GM12878 (cell line): ENCODE results near the gene TTC39B.

ENCODE experiments used
- ESRRA ChIP-seq: IDR thresholded peaks from 2 replicates; pipeline ENCODE4 v1.6.1; 2012; ENCODE audit warnings: mild to moderate bottlenecking, low read length, improper control_type of control experiment
- ETV6 ChIP-seq, 2 experiments: fragments of 450-650 bp in 1 of 2; IDR thresholded peaks in 1 of 2; conservative IDR thresholded peaks in 1 of 2; 2 replicates each; pipeline ENCODE4 v1.6.1; 2014; ENCODE audit warnings: antibody characterized with exemption in 1 of 2, borderline replicate concordance in 1 of 2, low read depth in 1 of 2, mild to moderate bottlenecking in 1 of 2, moderate library complexity in 1 of 2
- FOXK2 ChIP-seq: fragments of 450-650 bp; IDR thresholded peaks from 2 replicates; pipeline ENCODE4 v1.6.1; 2017; ENCODE audit warnings: mild to moderate bottlenecking, moderate library complexity
- GABPA ChIP-seq: IDR thresholded peaks from 2 replicates; pipeline ENCODE4 v1.6.1; 2014; ENCODE audit warnings: antibody characterized with exemption, low read depth, mild to moderate bottlenecking, inconsistent platforms
- MXI1 ChIP-seq: fragments of 150-350 bp; IDR thresholded peaks from 2 replicates; pipeline ENCODE4 v1.6.1; 2011; ENCODE audit warnings: low read depth, mild to moderate bottlenecking, inconsistent platforms, low read length, improper control_type of control experiment
- SPI1 ChIP-seq: IDR thresholded peaks from 2 replicates; pipeline ENCODE4 v1.6.1; 2011; ENCODE audit warnings: low read depth, mild to moderate bottlenecking, low read length, moderate library complexity, borderline replicate concordance; ENCODE audit not compliant: insufficient read depth
- SUZ12 ChIP-seq: fragments of 200-600 bp; sonication (generic); IDR thresholded peaks from one replicate; pipeline ENCODE4 v1.6.1; 2018; ENCODE audit warnings: antibody characterized with exemption, mild to moderate bottlenecking; ENCODE audit not compliant: unreplicated experiment
- YY1 ChIP-seq: IDR thresholded peaks from 2 replicates; pipeline ENCODE4 v1.6.1; 2011; ENCODE audit warnings: low read depth, mild to moderate bottlenecking, low read length
- ZNF24 ChIP-seq: fragments of 450-650 bp; IDR thresholded peaks from 2 replicates; pipeline ENCODE4 v1.6.1; 2017; ENCODE audit warnings: antibody characterized with exemption, mild to moderate bottlenecking
- TF ChIP-seq, protein P1 (sequence below), 3 experiments: IDR thresholded peaks in 2 of 3; conservative IDR thresholded peaks in 1 of 3; 2 replicates each; pipeline ENCODE4 v1.5.1; 2011; ENCODE audit warnings: low read depth in 3 of 3, low read length in 3 of 3, mild to moderate bottlenecking in 3 of 3, control low read depth in 2 of 3, moderate library complexity in 2 of 3, inconsistent platforms in 1 of 3, mixed read lengths in 1 of 3; ENCODE audit not compliant: control insufficient read depth in 2 of 3, insufficient read depth in 1 of 3; ENCODE audit errors: extremely low read depth in 1 of 3
- TF ChIP-seq, protein P2 (sequence below): IDR thresholded peaks from 2 replicates; pipeline ENCODE4 v1.6.1; 2012; ENCODE audit warnings: low read depth, low read length, improper control_type of control experiment

DNA sequence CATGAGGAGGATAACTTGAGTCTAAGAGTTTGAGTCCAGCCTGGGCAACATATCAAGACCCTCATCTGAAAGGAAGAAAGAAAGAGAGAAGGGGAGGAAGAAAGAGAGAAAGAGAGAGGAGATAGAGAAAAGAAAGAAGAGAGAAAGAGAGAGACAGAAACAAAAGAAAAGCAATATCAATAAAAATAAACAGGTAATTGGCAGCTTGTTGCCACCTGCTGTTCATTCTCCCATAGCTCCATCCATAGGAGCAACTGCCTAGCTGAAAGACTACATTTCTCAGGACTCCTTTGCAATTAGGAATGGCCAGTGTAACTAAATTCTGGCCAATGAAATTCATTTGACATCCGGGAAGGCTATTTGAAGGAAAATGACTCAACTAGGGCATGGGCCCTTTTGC lies 4.6 kb upstream of the TTC39B start:
- TF ChIP-seq FOXK2 = no peak
- TF ChIP-seq GABPA = no peak
- no peak for TF ChIP-seq ZNF24
- TF ChIP-seq, protein P1, sequence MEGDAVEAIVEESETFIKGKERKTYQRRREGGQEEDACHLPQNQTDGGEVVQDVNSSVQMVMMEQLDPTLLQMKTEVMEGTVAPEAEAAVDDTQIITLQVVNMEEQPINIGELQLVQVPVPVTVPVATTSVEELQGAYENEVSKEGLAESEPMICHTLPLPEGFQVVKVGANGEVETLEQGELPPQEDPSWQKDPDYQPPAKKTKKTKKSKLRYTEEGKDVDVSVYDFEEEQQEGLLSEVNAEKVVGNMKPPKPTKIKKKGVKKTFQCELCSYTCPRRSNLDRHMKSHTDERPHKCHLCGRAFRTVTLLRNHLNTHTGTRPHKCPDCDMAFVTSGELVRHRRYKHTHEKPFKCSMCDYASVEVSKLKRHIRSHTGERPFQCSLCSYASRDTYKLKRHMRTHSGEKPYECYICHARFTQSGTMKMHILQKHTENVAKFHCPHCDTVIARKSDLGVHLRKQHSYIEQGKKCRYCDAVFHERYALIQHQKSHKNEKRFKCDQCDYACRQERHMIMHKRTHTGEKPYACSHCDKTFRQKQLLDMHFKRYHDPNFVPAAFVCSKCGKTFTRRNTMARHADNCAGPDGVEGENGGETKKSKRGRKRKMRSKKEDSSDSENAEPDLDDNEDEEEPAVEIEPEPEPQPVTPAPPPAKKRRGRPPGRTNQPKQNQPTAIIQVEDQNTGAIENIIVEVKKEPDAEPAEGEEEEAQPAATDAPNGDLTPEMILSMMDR (IDR thresholded peaks at IDR 0.05 in 2 of 3, conservative IDR thresholded peaks at IDR 0.05 in 1 of 3; ENCODE audit: control insufficient read depth in 2 of 3, extremely low read depth in 1 of 3, insufficient read depth in 1 of 3, low read depth in 3 of 3, low read length in 3 of 3) = no peak
- no peak for TF ChIP-seq SPI1
- no peak for TF ChIP-seq ESRRA
- TF ChIP-seq SUZ12 = no peak
- no peak for TF ChIP-seq YY1
- TF ChIP-seq, protein P2, sequence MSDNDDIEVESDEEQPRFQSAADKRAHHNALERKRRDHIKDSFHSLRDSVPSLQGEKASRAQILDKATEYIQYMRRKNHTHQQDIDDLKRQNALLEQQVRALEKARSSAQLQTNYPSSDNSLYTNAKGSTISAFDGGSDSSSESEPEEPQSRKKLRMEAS = no peak
- TF ChIP-seq ETV6 (conservative IDR thresholded peaks at IDR 0.05 in 1 of 2, IDR thresholded peaks at IDR 0.05 in 1 of 2; ENCODE audit: borderline replicate concordance in 1 of 2, low read depth in 1 of 2) = no peak
- TF ChIP-seq MXI1 = no peak
